ENCODE measurements around the gene PARD6G.
A peak's percentile ranks its signal among the peaks of the same experiment; 100 is the strongest.

PARD6G gene

GRCh38 chr18:80171054-80171872 is 76.1 kb downstream of the PARD6G start:
- no peak overlapping the region for H3K9ac ChIP-seq
- no peaks in the 10 kb centered on the region for H3K9me3 ChIP-seq (ENCODE audit: control insufficient read depth, low read length)
- no peak overlapping the region for H3K4me2 ChIP-seq (ENCODE audit: low read length)
- H3K4me1 ChIP-seq = no peaks in the 10 kb centered on the region
- H3K27ac ChIP-seq = no peak overlapping the region
- H3K79me2 ChIP-seq = no peaks in the 10 kb centered on the region
- peak; percentile 61 for TF ChIP-seq CTCF (IDR thresholded peaks at IDR 0.05)
- H3K36me3 ChIP-seq (ENCODE audit: control insufficient read depth, insufficient read depth, low read length) = no peaks in the 10 kb centered on the region
- no peak overlapping the region for H3K4me3 ChIP-seq (ENCODE audit: low read depth, low read length)
- no peaks in the 10 kb centered on the region for H3K27me3 ChIP-seq (ENCODE audit: control insufficient read depth, insufficient read depth, low read length)
- H2AFZ ChIP-seq = no peak overlapping the region

DNA sequence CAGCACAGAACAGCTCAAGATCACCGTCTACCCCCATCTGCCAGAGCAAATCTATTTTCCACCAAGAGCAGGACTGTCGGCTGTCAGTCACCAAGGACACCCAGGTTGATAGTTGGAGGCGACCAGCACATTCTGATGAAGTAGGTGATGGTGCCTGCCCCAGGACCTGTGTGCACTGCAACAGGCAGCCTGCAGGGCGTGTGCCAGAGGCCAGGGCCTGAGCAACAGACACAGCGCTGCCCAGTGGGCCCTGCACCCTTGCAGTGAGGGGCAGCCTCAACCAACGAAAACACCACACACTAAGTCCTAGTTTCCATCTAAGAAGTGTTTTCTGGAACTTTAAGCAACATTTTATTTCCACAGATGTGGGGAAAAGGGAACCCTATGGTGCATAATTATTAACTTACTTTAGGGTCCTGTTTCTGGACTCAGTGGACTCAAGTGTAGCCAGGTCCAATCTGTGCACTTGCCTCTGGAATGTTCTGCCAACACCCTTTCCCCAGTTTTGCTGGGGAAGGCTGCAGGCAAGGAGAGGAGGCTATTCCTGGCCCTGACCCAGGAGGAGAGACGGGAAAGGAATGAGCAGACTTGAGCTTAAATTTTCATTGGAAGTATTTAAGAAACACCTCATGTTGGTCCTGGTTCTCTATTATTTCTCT is 76.8 kb downstream of the PARD6G start:
- Histone ChIP-seq H3K36me3 (ENCODE audit: control insufficient read depth, insufficient read depth, low read length) (no peaks in the 10 kb centered on the region), H3K9ac (no peak overlapping the region), H3K4me1 (no peaks in the 10 kb centered on the region), H3K9me3 (ENCODE audit: control insufficient read depth, low read length) (no peaks in the 10 kb centered on the region), H3K27me3 (ENCODE audit: control insufficient read depth, insufficient read depth, low read length) (no peaks in the 10 kb centered on the region), H3K79me2 (no peaks in the 10 kb centered on the region), H3K4me3 (ENCODE audit: low read depth, low read length) (no peak overlapping the region), H3K27ac (no peak overlapping the region), H2AFZ (no peak overlapping the region), H3K4me2 (ENCODE audit: low read length) (no peak overlapping the region)
- TF ChIP-seq CTCF (IDR thresholded peaks at IDR 0.05) = no peak

- Histone ChIP-seq H3K4me3 (ENCODE audit: low read depth, low read length) (no peak overlapping the region), H3K36me3 (ENCODE audit: control insufficient read depth, insufficient read depth, low read length) (no peaks in the 10 kb centered on the region), H3K4me1 (no peaks in the 10 kb centered on the region), H3K79me2 (no peaks in the 10 kb centered on the region), H3K27ac (no peak overlapping the region), H3K9ac (no peak overlapping the region), H2AFZ (no peak overlapping the region), H3K27me3 (ENCODE audit: control insufficient read depth, insufficient read depth, low read length) (no peaks in the 10 kb centered on the region), H3K9me3 (ENCODE audit: control insufficient read depth, low read length) (no peaks in the 10 kb centered on the region), H3K4me2 (ENCODE audit: low read length) (no peak overlapping the region)
- no peak for TF ChIP-seq CTCF (IDR thresholded peaks at IDR 0.05)
Observed at GRCh38 chr18:80169607-80170006, 77.7 kb downstream of the PARD6G start.

- TF ChIP-seq CTCF (IDR thresholded peaks at IDR 0.05) = no peak
- Histone ChIP-seq H3K9me3 (ENCODE audit: control insufficient read depth, low read length) (no peaks in the 10 kb centered on the region), H3K36me3 (ENCODE audit: control insufficient read depth, insufficient read depth, low read length) (no peaks in the 10 kb centered on the region), H3K4me1 (no peaks in the 10 kb centered on the region), H3K27ac (no peak overlapping the region), H3K4me2 (ENCODE audit: low read length) (no peak overlapping the region), H3K27me3 (ENCODE audit: control insufficient read depth, insufficient read depth, low read length) (no peaks in the 10 kb centered on the region), H3K9ac (no peak overlapping the region), H2AFZ (no peak overlapping the region), H3K79me2 (no peaks in the 10 kb centered on the region), H3K4me3 (ENCODE audit: low read depth, low read length) (no peak overlapping the region)
Observed at GRCh38 chr18:80168982-80169381, 78.3 kb downstream of the PARD6G start.

All from parathyroid adenoma (tissue), 2 donors.